Sigmoid colon (tissue), 7 donors: ENCODE data around the gene PPDPF. TPM values are rescaled to one million over a fixed set of nuclear protein-coding genes. Genes with fewer than 3 reads are reported as not detected.
"Not testable (repeated sequence)": the region's sequence is repeated elsewhere in the genome, so short reads cannot be mapped to it uniquely, and the experiment has no call there.

Source experiments
- DNase-seq: peaks from one replicate; pipeline ENCODE4 v3.0.0-alpha.2; 2019
- H3K27ac ChIP-seq, 4 donors: fragments of 200-600 bp; sonication (generic); one replicate each; pipeline ENCODE4 v1.5.1; 2016 to 2019; ENCODE audit warnings: mild to moderate bottlenecking in 1 of 4
- H3K27me3 ChIP-seq, 3 donors: fragments of 200-600 bp; sonication (generic); one replicate each; pipeline ENCODE4 v1.5.1; 2019; ENCODE audit warnings: mild to moderate bottlenecking in 1 of 3
- H3K36me3 ChIP-seq, 4 donors: fragments of 200-600 bp; sonication (generic); one replicate each; pipeline ENCODE4 v1.5.1; 2016 to 2019
- H3K4me1 ChIP-seq, 4 donors: fragments of 200-600 bp; sonication (generic); one replicate each; pipeline ENCODE4 v1.5.1; 2017 to 2019
- H3K4me3 ChIP-seq, 4 donors: fragments of 200-600 bp; sonication (generic); one replicate each; pipeline ENCODE4 v1.5.1; 2017 to 2019; ENCODE audit warnings: mild to moderate bottlenecking in 2 of 4, moderate library complexity in 1 of 4
- H3K9me3 ChIP-seq, 4 donors: fragments of 200-600 bp in 3 of 4; sonication (generic) in 3 of 4; one replicate each; pipeline versions ENCODE4 v1.5.1 to v1.6.1; 2013 to 2019
- EP300 ChIP-seq, 4 donors: sonication (generic); formaldehyde crosslinking; IDR thresholded peaks; one replicate each; pipeline ENCODE4 v1.6.1; 2017; ENCODE audit warnings: antibody characterized with exemption in 4 of 4
- POLR2A ChIP-seq, 2 donors: fragments of 450-650 bp; IDR thresholded peaks; one replicate each; pipeline ENCODE4 v1.6.1; 2016; ENCODE audit warnings: antibody characterized with exemption in 2 of 2, mild to moderate bottlenecking in 2 of 2, moderate library complexity in 2 of 2
- POLR2AphosphoS5 ChIP-seq, 4 donors: sonication (generic); formaldehyde crosslinking; IDR thresholded peaks; one replicate each; pipeline ENCODE4 v1.6.1; 2017; ENCODE audit warnings: antibody characterized with exemption in 4 of 4
- WGBS, 2 donors: extraction: QIAGEN DNeasy Blood & Tissue Kit; methylation state at CpG; one replicate each; pipeline ENCODE4 v1.1.7; 2013; 5-methylcytosine and 5-hydroxymethylcytosine counted together
- intact Hi-C: fragments of 100-400 bp; cut with DNase I; formaldehyde crosslinking; loops from one replicate; pipeline ENCODE4 v1.15.1; 2023
- polyA plus RNA-seq, 3 donors: library from polyadenylated mRNA; stranded (reverse); fragments of 200-250 nt; gene quantifications; one replicate each; pipeline ENCODE4 v1.2.3, GENCODE V29; 2013
- total RNA-seq, 4 donors: library from RNA; depleted of rRNA; stranded (reverse); fragments of >200 nt; gene quantifications; one replicate each; pipeline ENCODE4 v1.1.0, GENCODE V29; 2016
- TF ChIP-seq, protein P1 (sequence below), 4 experiments: fragments of 450-650 bp in 3 of 4; fragments of 200-600 bp in 1 of 4; IDR thresholded peaks; one replicate each; pipeline ENCODE4 v1.5.1; 2016 to 2019; ENCODE audit warnings: antibody characterized with exemption in 4 of 4, mild to moderate bottlenecking in 3 of 4, moderate library complexity in 2 of 4
- donor health status: healthy with polysubstance abuse.
- donor health status: Bipolar disorder and iron deficiency.
- donor health status: healthy.

Gene PPDPF
- total and polyA plus RNA-seq, 7 donors, result 82.8 to 1,688 (median 244) TPM

GRCh38 chr20:63509088-63509564, 11.4 kb upstream of the PPDPF start:
- Histone ChIP-seq H3K4me3 (no peak overlapping the region), H3K9me3 (peaks cover 0 to 6% (median 2%) of the 10 kb centered on the region in 4 donors), H3K36me3 (no peaks in the 10 kb centered on the region), H3K27ac (no peak overlapping the region), H3K4me1 (no peaks in the 10 kb centered on the region), H3K27me3 (peaks cover 0 to 38% (median 12%) of the 10 kb centered on the region in 3 donors)
- WGBS, 2 donors, result 83 to 91% methylated on average over 9 of the region's 9 CpGs
- intact Hi-C loops, result no loop called here
- TF ChIP-seq POLR2AphosphoS5 (IDR thresholded peaks at IDR 0.05) (no peak), POLR2A (IDR thresholded peaks at IDR 0.05) (no peak), EP300 (IDR thresholded peaks at IDR 0.05) (no peak)
- TF ChIP-seq, protein P1, sequence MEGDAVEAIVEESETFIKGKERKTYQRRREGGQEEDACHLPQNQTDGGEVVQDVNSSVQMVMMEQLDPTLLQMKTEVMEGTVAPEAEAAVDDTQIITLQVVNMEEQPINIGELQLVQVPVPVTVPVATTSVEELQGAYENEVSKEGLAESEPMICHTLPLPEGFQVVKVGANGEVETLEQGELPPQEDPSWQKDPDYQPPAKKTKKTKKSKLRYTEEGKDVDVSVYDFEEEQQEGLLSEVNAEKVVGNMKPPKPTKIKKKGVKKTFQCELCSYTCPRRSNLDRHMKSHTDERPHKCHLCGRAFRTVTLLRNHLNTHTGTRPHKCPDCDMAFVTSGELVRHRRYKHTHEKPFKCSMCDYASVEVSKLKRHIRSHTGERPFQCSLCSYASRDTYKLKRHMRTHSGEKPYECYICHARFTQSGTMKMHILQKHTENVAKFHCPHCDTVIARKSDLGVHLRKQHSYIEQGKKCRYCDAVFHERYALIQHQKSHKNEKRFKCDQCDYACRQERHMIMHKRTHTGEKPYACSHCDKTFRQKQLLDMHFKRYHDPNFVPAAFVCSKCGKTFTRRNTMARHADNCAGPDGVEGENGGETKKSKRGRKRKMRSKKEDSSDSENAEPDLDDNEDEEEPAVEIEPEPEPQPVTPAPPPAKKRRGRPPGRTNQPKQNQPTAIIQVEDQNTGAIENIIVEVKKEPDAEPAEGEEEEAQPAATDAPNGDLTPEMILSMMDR (IDR thresholded peaks at IDR 0.05), result no peak
- no peak for DNase-seq

DNA sequence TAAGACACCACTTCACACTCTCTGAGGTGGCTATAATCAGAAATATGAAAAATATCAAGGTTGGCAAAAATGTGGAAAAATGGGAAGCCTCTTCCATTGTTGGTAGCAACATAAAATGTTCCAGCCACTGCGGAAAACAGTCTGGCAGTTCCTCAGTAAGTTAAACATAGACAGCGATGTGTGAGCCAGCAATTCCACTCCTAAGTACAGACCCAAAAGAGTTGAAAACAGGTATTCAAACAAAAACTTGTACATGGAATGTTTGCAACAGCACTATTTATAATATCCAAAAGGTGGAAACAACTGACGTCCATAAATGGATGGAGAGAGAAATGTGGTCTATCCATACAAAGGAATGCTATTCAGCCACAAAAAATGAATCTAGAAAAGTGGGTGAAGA, 7.4 kb upstream of the PPDPF start:
- Histone ChIP-seq H3K4me3 (no peak overlapping the region), H3K36me3 (no peaks in the 10 kb centered on the region), H3K27me3 (peaks cover 0 to 37% (median 8%) of the 10 kb centered on the region in 3 donors), H3K4me1 (no peaks in the 10 kb centered on the region), H3K9me3 (no peaks in the 10 kb centered on the region), H3K27ac (no peak overlapping the region)
- WGBS, 2 donors, result 86 to 90% methylated on average over 3 of the region's 3 CpGs
- intact Hi-C loops, result no loop called here
- no peak for DNase-seq
- TF ChIP-seq EP300 (IDR thresholded peaks at IDR 0.05) (no peak), POLR2AphosphoS5 (IDR thresholded peaks at IDR 0.05) (no peak), POLR2A (IDR thresholded peaks at IDR 0.05) (no peak)
- TF ChIP-seq, protein P1 (IDR thresholded peaks at IDR 0.05), result no peak

DNA sequence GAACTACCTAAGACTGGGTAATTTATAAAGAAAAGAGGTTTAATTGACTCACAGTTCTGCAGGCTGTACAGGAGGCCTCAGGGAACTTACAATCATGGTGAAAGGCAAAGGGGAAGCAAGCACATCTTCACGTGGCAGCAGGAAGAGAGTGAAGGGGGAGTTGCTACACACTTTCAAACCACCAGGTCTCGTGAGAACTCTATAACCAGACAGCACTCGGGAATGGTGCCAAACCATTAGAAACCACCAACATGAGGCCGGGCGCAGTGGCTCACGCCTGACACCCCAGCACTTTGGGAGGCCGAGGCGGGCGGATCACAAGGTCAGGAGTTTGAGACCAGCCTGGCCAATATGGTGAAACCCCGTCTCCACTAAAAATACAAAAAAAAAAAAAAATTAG, 6.0 kb upstream of the PPDPF start:
- intact Hi-C loops, H3K4me1 ChIP-seq, H3K9me3 ChIP-seq, H3K36me3 ChIP-seq, H3K4me3 ChIP-seq, H3K27ac ChIP-seq, DNase-seq: not testable (repeated sequence)
- WGBS, 2 donors, result 62 to 71% methylated on average over 10 of the region's 10 CpGs
- H3K27me3 ChIP-seq, result peaks cover 0 to 26% (median 6%) of the 10 kb centered on the region in 3 donors

GRCh38 chr20:63517376-63518309, 2.9 kb upstream of the PPDPF start:
- WGBS, 2 donors, result 92 to 95% methylated on average over 32 of the region's 32 CpGs
- no peak for TF ChIP-seq POLR2AphosphoS5 (IDR thresholded peaks at IDR 0.05)
- TF ChIP-seq POLR2A (IDR thresholded peaks at IDR 0.05), result no peak
- TF ChIP-seq, protein P1 (IDR thresholded peaks at IDR 0.05), result no peak
- TF ChIP-seq EP300 (IDR thresholded peaks at IDR 0.05), result no peak
- Histone ChIP-seq H3K4me3 (no peak overlapping the region), H3K27ac (no peak overlapping the region), H3K9me3 (no peaks in the 10 kb centered on the region), H3K4me1 (peaks cover 0 to 29% (median 26%) of the 10 kb centered on the region in 4 donors), H3K27me3 (peaks cover 0 to 6% (median 0%) of the 10 kb centered on the region in 3 donors), H3K36me3 (no peaks in the 10 kb centered on the region)
- DNase-seq, result no peak
- intact Hi-C loops, result no loop called here

DNA sequence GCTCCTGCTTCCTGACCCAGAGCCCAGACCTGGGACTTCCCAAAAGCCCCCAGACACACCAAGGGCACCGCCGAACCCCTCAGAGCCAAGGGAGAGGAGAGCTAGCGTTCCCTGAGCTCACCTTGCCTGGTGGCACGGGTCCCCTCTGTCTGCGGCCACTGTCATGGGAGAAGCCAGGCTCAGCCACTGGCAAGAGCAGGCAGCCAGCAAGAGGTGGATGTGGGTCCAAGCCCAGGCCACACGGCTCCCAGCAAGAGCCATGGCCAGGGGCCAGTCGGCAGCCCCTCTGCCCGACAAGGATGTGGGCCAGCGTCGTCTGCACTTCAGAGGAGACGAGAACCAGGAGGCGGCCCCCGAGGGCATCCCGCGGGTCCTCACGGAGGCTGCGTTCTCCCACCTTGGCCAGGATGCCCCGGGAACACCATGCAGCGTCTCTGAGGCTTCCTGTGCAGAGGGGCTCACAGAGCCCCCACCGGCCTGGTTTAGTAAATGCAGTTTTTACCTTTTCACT, 2.2 kb upstream of the PPDPF start:
- Histone ChIP-seq H3K36me3 (peaks cover 0 to 3% (median 0%) of the 10 kb centered on the region in 4 donors), H3K27ac (no peak overlapping the region), H3K9me3 (no peaks in the 10 kb centered on the region), H3K27me3 (peaks cover 0 to 1% (median 0%) of the 10 kb centered on the region in 3 donors), H3K4me1 (peaks cover 0 to 36% (median 28%) of the 10 kb centered on the region in 4 donors), H3K4me3 (no peak overlapping the region)
- no peak for TF ChIP-seq POLR2A (IDR thresholded peaks at IDR 0.05)
- no peak for TF ChIP-seq POLR2AphosphoS5 (IDR thresholded peaks at IDR 0.05)
- TF ChIP-seq, protein P1 (IDR thresholded peaks at IDR 0.05), result no peak
- no peak for TF ChIP-seq EP300 (IDR thresholded peaks at IDR 0.05)
- WGBS, 2 donors, result 86 to 96% methylated on average over 20 of the region's 20 CpGs
- no peak for DNase-seq
- intact Hi-C loops, result no loop called here
